GM23338 (cell line): ENCODE data around the gene BICDL1.

Experiments used
- CREB1 ChIP-seq: fragments of 250-450 bp; sonication (Bioruptor Pico); IDR thresholded peaks from 2 replicates; pipeline ENCODE4 v1.5.0; 2020; ENCODE audit warnings: low read depth, mild to moderate bottlenecking, moderate library complexity
- CTCF ChIP-seq, 2 experiments: fragments of 200-600 bp in 1 of 2; sonication (generic) in 1 of 2; conservative IDR thresholded peaks; 2 replicates each; pipeline versions ENCODE4 v1.5.1 to v1.6.1; 2016 to 2017; ENCODE audit warnings: antibody characterized with exemption in 2 of 2, low read depth in 2 of 2, mild to moderate bottlenecking in 2 of 2, moderate library complexity in 1 of 2
- EZH2 ChIP-seq: fragments of 200-600 bp; sonication (generic); IDR thresholded peaks from one replicate; pipeline ENCODE4 v1.8.0; 2017; ENCODE audit warnings: antibody characterized with exemption, mild to moderate bottlenecking, low read depth; ENCODE audit not compliant: unreplicated experiment
- EZH2phosphoT487 ChIP-seq: fragments of 200-600 bp; sonication (generic); IDR thresholded peaks from one replicate; pipeline ENCODE4 v1.8.1; 2018; ENCODE audit warnings: antibody characterized with exemption; ENCODE audit not compliant: unreplicated experiment
- POLR2AphosphoS5 ChIP-seq: IDR thresholded peaks from 2 replicates; pipeline ENCODE4 v1.6.1; 2016; ENCODE audit warnings: antibody characterized with exemption, low read depth
- ZNF331 ChIP-seq: fragments of 250-450 bp; sonication (Bioruptor Pico); IDR thresholded peaks from 2 replicates; pipeline ENCODE4 v1.5.0; 2020; ENCODE audit warnings: low read depth, mild to moderate bottlenecking, moderate library complexity

GRCh38 chr12:120025640-120026039 lies 36.6 kb downstream of the BICDL1 start:
- no peak for TF ChIP-seq CTCF (conservative IDR thresholded peaks at IDR 0.05; ENCODE audit: low read depth in 2 of 2)
- no peak for TF ChIP-seq POLR2AphosphoS5
- TF ChIP-seq EZH2phosphoT487 = no peak
- TF ChIP-seq ZNF331 (CRISPR knock-in tag) = no peak
- TF ChIP-seq EZH2 = no peak
- TF ChIP-seq CREB1 = no peak
